GM19025 (cell line): ENCODE results near the gene TM4SF18.
A peak's percentile ranks its signal among the peaks of the same experiment; 100 is the strongest.
"Not testable (repeated sequence)": the region's sequence is repeated elsewhere in the genome, so short reads cannot be mapped to it uniquely, and the experiment has no call there.

Experiments
- ATAC-seq: cut with Tn5 transposase; IDR thresholded peaks from one replicate; pipeline ENCODE4 v1.9.1; 2021; ENCODE audit warnings: mild to moderate bottlenecking, low read depth, moderate library complexity; ENCODE audit not compliant: unreplicated experiment

TM4SF18 gene

GRCh38 chr3:149368674-149369497, 35.5 kb upstream of the TM4SF18 start:
- no peak for ATAC-seq

DNA sequence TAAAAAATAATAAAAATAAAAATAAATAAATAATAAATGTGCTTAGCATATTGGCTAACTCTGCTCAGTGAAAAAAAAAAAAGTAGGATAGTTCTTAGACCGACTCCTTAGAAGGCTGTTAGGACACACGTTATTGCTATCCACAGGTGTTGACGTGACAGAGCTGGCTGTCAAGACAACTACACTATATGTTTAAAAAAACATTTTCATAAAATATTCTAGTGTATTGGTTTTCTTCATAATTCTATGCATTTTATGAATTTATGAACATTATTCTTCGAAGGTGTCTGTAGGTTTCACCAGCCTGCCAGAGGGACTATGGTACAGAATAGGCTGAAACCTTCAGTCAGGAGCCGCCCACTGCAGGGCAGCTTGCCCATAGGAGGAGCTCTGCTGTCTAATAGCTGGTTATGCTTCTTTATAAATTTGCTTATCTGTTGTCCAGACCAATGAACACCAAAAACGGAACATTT, 34.8 kb upstream of the TM4SF18 start:
- ATAC-seq, result no peak

DNA sequence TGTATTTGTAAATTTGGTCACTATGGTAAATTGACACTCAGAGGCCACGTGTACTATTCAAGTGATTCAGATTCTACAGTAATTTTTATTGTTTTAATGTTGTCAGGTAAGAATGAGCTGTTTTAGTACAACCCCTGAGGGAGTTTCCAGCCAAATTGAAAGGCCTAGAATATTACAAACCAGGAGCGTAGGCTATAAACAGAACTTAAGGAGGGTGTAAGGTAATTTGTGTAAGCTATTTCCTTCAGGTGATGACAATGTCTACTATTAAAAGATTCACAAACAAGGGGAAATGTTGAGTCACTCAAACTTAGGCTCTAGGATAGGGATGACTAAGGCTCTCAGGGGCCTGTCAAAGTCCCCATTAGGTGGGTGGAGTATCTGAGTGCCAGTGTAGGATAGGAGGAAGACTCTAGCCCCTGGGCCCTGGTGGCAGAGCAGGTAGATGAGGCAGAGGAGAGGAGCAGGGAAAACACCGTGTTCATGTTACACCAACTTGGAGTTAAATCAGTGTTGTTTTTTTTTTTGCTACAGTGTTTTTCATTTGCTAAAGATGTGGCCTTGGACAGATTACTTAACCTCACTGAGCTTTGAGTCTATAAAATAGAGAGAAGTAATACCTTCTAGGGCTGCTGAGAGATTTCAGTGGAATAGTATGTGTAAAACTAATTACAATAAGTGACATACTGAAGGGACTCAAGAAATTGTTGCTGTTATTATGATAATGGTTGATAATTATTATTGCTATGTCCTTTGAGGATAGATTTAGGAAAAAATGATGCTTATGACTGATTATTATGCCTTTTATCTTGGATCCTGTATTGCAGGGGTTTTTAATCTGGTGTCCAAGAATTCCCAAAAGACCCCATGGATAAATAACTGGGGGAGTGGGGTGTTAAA, 33.8 kb upstream of the TM4SF18 start:
- no peak for ATAC-seq

GRCh38 chr3:149366031-149366430, 32.6 kb upstream of the TM4SF18 start:
- ATAC-seq, result no peak

DNA sequence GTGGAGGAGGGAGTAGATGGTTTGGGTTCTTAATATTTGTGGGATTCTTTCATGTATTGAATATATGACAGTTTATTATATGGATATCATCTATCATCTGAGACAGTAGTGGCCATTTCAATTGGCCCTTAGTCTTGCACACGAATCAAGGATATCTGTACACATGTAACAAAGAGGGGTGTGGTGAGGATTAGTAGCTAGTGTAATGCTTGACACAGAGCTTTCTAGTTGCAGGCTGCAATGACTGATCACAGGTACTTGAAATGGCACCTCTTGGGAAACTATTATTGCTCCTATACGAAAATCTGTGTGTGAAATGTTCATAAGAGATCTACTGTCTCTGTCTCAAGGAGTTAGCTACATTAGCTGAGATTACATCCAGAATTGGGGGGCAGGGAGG, 31.2 kb upstream of the TM4SF18 start:
- ATAC-seq, result no peak

DNA sequence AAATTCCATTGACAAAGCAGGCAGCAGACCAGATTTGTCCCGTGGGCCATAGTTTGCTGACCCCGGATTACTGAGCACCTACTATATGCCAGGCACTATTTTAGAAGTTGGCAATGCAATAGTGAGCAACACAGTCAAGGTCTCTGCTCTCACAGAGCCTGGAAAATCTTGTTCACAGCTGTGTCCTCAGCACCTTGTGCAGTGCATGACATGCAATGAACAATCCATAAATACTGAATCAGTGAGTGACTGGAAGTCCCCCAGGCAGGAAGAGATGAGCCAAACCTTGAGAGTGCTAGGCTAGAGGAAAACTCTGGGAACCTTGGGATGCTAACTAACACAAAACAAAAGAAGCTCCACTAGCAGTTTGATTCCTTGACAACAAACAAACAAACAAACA, 29.6 kb upstream of the TM4SF18 start:
- no peak for ATAC-seq

DNA sequence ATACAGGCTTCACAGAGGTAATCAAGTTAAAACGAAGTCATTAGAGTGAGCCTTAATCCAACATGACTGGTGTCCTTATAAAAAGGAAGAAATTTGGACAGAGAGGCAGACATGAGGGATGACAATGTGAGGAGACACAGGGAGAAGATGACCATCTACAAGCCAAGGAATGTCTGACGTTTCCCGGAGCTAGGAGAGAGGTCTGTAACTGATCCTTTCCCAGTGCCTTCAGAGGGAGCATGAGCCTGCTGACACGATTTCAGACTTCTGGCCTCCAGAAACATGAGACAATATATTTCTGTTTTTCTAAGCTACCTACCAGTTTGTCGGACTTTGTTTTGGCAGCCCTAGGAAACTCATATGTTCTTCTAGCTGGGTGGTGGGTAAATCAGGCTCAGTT, 28.9 kb upstream of the TM4SF18 start:
- no peak for ATAC-seq

DNA sequence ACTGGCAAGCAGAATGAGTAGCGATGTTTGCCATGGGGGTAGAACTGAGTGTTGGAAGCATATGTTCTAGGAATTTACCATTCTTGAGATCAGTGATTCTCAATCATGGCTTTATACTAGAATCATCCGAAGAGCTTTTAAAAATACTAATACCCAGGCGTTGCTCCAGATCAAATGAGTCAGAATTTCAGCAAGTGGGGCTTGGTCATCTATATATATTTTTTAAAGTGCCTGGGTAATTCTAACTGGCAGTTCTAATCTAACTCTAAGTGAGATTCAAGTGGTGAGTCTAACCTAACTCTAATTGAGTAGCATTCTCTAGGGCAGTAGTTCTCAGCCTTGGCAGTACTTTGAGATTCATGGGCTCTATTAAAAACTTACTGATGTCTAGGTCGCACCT, 23.2 kb upstream of the TM4SF18 start:
- ATAC-seq, result no peak

DNA sequence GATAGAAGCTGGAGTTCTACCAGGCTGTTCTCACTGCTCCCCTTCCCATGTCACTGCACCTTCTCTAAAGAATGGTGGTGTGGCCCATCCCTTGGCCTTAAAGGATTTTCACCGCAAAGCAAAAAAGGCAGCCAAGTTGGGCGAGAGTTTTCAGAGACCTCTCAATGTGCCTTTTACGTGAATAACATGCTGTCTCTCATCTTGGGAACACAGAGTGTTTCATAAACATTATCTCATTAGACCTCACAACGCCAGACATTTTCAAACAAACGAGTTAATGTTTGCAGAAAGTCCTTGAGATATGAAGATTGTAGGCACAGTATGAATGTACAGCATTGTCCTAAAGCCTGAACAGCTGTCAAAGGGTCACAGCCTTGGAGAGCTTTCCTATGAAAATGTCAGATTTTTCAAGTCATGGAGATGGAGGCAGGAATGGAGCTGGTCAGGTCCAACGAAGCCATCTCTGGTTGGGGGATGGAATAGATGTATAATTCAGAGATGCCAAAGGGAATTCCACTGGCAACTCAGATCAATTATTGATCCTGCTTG, 22.7 kb upstream of the TM4SF18 start:
- no peak for ATAC-seq

DNA sequence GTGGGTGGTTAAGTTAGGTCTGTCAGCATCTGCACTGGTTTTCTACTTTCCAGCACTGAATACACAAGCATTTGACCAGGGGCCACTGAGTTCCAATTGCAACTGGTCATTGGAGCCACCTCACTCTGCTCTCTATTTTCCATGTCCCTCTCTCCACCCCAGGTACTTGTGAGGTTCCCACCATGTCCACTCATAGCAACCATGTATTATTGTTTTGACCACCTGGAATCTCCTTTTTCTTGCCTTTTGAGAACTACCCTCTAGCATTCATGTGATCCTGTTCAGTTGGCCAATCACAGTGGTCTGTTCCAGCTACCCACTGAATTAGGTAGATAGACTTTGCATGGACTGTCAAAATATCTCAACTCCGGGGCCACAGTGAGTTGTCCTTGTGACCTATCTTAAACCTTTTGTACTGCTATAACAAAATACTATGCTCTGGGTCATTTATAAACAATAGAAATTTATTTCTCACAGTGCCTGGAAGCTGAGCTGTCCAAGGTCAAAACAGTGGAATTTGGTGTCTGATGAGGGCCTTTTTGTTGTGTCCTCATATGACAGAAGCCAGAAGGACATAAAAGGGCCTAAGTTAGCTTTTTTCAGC, 20.2 kb upstream of the TM4SF18 start:
- no peak for ATAC-seq

DNA sequence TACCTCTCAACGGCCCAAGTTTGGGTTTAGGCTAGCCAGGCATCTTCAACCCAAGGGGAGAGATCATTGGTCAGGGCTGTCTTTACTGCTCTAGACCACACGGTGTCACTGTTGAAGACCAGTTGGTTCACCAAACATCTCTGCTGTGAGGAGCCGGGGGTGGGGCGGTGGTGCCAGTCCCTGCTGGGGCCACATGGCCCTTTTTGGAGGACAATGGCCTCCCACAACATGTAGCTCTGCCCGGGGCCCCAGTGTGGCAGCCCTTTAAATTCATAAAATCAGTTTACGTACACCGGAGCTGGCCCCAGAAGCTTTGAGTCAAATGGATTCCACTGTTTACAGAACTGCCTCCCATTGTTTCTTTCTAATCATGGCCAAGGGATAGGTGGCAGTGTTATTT, 19.1 kb upstream of the TM4SF18 start:
- ATAC-seq, result peak; percentile 81

- no peak for ATAC-seq
Observed at GRCh38 chr3:149343951-149344350, 10.5 kb upstream of the TM4SF18 start.

DNA sequence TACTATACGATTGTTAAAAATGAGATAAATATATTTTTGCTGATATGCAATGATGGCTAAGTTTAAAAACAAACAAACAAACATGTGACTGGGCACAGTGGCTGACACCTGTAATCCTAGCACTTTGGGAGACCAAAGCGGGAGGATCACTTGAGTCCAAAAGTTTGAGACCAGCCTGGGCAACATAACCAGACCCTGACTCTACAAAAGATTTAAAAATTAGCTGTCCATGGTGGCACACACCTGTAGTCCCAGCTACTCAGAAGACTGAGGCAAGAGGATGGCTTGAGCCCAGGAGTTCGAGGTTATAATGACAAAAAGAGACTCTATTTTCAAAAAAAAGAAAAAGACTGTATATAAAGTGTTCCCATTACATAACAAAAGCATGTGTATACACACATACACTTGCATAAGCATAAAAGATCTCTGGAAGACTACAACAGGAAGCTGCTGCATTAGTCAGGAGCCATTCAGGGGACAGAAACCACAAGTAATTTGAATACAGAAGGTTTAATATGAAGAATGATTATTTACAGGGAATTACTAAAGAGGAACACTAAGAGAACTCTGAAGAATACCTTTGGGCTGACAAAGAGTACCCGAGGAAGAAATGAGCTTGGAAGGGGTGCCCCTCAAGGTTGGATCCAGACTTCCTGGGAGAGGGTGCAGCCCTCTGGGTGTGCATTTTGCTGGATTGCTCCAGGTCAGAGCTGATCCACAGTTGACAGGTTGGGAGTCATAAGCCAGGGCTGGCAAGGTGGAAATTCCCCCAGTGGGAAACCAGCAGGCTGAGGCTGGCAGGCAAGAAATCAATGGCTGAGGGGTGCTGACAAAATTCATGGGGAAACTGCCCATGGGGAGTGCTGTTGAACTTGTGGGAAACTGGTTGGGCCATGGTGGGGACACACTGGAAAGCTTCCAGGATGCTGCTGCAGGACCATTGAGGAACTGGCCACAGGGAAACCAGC, 9.3 kb upstream of the TM4SF18 start:
- ATAC-seq, result no peak

- ATAC-seq, result no peak
Observed at GRCh38 chr3:149340310-149340933, 7.0 kb upstream of the TM4SF18 start.

DNA sequence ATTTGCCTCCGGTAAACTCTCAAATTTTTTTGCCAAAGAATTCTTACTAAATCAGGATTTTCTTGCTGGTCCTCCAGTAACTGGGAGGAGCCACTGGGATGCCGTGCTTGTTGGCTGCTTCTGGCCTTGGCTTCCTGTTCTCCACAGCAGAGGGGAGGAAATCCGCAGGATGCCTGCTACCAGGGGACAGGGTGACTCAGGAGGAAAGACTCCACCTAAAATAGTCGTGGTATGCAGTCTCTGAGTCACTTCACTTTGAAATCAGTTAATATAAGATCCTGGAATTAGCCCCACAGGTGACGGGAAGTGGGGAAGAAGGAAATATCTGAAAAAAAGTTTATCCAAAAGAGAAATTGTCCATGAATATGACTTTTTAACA, 6.5 kb upstream of the TM4SF18 start:
- no peak for ATAC-seq

DNA sequence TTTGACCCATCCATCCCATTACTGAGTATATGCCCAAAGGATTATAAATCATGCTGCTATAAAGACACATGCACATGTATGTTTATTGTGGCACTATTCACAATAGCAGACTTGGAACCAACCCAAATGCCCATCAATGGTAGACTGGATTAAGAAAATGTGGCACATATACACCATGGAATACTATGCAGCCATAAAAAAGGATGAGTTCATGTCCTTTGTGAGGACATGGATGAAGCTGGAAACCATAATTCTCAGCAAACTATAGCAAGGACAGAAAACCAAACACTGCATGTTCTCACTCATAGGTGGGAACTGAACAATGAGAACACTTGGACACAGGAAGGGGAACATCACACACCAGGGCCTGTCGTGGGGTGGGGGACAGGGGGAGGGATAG, 4.0 kb upstream of the TM4SF18 start:
- not testable (repeated sequence) for ATAC-seq

GRCh38 chr3:149336925-149337324, 3.5 kb upstream of the TM4SF18 start:
- no peak for ATAC-seq

DNA sequence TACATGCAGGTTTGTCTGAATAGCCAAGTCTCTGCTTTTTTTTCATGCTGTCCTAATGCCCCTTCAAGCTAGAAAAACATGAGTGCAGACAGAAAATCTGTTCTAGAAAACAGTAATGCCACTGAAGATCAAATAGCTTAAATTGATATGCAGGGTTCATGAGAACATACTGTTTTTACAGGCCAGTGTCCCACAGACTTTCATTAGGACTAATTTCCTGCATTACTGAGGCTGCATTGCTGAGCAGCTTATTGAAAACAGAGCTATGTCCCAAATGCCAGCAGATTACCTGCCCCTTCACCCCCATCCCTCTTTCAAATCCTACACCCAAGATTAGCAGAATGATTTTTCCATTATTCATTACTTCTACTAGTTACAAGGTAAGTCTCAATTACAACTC, 665 bp downstream of the TM4SF18 start:
- ATAC-seq, result no peak

DNA sequence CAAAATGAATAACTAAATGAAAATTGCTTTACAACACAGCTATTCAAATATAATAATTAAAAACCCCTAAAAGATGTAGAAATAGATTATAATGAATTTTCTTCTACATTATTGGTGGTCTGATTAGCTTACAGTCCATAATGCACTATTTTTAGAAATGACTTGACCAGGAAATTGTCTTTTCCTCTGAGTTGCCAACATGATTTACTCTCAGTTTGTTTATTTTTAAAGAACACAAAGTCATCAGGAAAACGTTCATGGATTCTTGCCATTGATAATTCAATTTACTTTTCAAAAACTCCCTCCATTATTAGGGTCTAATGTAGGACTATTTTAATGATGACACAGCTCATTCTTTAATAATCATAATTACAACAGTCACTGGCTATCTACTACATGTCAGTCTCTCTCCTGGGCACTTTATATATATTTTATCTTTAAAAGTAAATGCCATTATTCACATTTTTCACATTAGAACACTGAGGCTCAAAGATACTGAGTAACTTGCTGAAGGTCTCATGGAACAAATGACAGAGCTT, 1.1 kb downstream of the TM4SF18 start:
- no peak for ATAC-seq
